OCI-LY7 (cell line): ENCODE measurements around the gene GNRH2. TPM values are rescaled to one million over a fixed set of nuclear protein-coding genes. Genes with fewer than 3 reads are reported as not detected.

ENCODE experiments used
- Bru-seq: library from RNA; stranded (reverse); fragments of 400-500 nt; gene quantifications from one replicate; lab custom pipeline; 2021; lab: Mats Ljungman, UMichigan
- BruChase-seq, 2 experiments: library from RNA; stranded (reverse); fragments of 400-500 nt; gene quantifications; one replicate each; lab custom pipeline; 2021; lab: Mats Ljungman, UMichigan
- BruUV-seq: library from RNA; stranded (reverse); fragments of 400-500 nt; replicated peaks from 2 replicates; lab custom pipeline; 2021; lab: Mats Ljungman, UMichigan
- CTCF ChIA-PET: fragments of 300-600 bp; sonication (Branson Sonifier 250); formaldehyde crosslinking; loops from one replicate; lab custom pipeline; 2022; ENCODE audit warnings: antibody characterized with exemption; ENCODE audit not compliant: unreplicated experiment; lab: Charles Lee
- POLR2A ChIA-PET: fragments of 300-600 bp; sonication (Branson Sonifier 250); formaldehyde crosslinking; loops from one replicate; lab custom pipeline; 2022; ENCODE audit warnings: antibody characterized with exemption; lab: Charles Lee
- DNase-seq: peaks from one replicate; pipeline ENCODE4 v3.0.0-alpha.2; 2015; ENCODE audit warnings: low spot score
- H2AFZ ChIP-seq: fragments of 200-600 bp; sonication (generic), shearing (Covaris generic); 2 replicates; pipeline ENCODE4 v1.6.1; 2014; ENCODE audit warnings: mild to moderate bottlenecking, antibody characterized with exemption, low read length, moderate library complexity
- H3K27ac ChIP-seq: fragments of 200-600 bp; sonication (generic); 2 replicates; pipeline ENCODE4 v1.5.1; 2014; ENCODE audit warnings: mixed run types, low read depth, mild to moderate bottlenecking, moderate library complexity, low read length, inconsistent platforms; ENCODE audit not compliant: poor library complexity, severe bottlenecking
- H3K36me3 ChIP-seq: fragments of 200-600 bp; sonication (generic); 2 replicates; pipeline ENCODE4 v1.6.1; 2014; ENCODE audit warnings: mild to moderate bottlenecking, antibody characterized with exemption, low read length, moderate library complexity, mixed read lengths; ENCODE audit not compliant: insufficient read depth
- H3K4me1 ChIP-seq: fragments of 200-600 bp; sonication (generic); 2 replicates; pipeline ENCODE4 v1.5.1; 2014; ENCODE audit warnings: mild to moderate bottlenecking, low read length; ENCODE audit not compliant: insufficient read depth, poor library complexity, severe bottlenecking
- H3K4me2 ChIP-seq: fragments of 200-600 bp; sonication (generic); 2 replicates; pipeline ENCODE4 v1.6.1; 2014; ENCODE audit warnings: mild to moderate bottlenecking, low read length
- H3K4me3 ChIP-seq: fragments of 200-600 bp; sonication (generic); 2 replicates; pipeline ENCODE4 v1.5.1; 2014; ENCODE audit warnings: mild to moderate bottlenecking, low read depth, low read length; ENCODE audit not compliant: poor library complexity, severe bottlenecking
- H3K79me2 ChIP-seq: fragments of 200-600 bp; sonication (generic); 2 replicates; pipeline ENCODE4 v1.6.1; 2016; ENCODE audit warnings: low read depth, mild to moderate bottlenecking, low read length, moderate library complexity, mixed read lengths; ENCODE audit not compliant: insufficient read depth
- H3K9me2 ChIP-seq: fragments of 200-600 bp; sonication (generic); 2 replicates; pipeline ENCODE4 v1.6.1; 2016; ENCODE audit warnings: mild to moderate bottlenecking, low read length, mixed read lengths; ENCODE audit not compliant: insufficient read depth
- H3K9me3 ChIP-seq: fragments of 200-600 bp; sonication (generic); 2 replicates; pipeline ENCODE4 v1.6.1; 2014; ENCODE audit warnings: mild to moderate bottlenecking, mixed run types, low read length, mixed read lengths
- H4K20me1 ChIP-seq: fragments of 200-600 bp; sonication (generic); 2 replicates; pipeline ENCODE4 v1.6.1; 2014; ENCODE audit warnings: mild to moderate bottlenecking, antibody characterized with exemption, low read length, moderate library complexity, mixed read lengths; ENCODE audit not compliant: insufficient read depth
- CTCF ChIP-seq: fragments of 200-600 bp; sonication (generic); conservative IDR thresholded peaks from 2 replicates; pipeline ENCODE4 v1.5.1; 2014; ENCODE audit warnings: mild to moderate bottlenecking, antibody characterized with exemption, low read length, moderate library complexity, mixed read lengths
- EZH2phosphoT487 ChIP-seq: fragments of 200-600 bp; sonication (generic); IDR thresholded peaks from 2 replicates; pipeline ENCODE4 v1.6.1; 2018; ENCODE audit warnings: low read depth, borderline replicate concordance, mild to moderate bottlenecking, mixed run types, antibody characterized with exemption, low read length, moderate library complexity, mixed read lengths
- intact Hi-C: fragments of 100-400 bp; cut with micrococcal nuclease; formaldehyde crosslinking; loops from one replicate; pipeline ENCODE4 v1.10.0; 2022; ENCODE audit not compliant: unreplicated experiment
- long read RNA-seq: library from polyadenylated mRNA; stranded (forward); transcript quantifications from one replicate; pipeline ENCODE4 v2.0.0, GENCODE V29; 2022
- total RNA-seq, 2 experiments: library from RNA; depleted of rRNA in 1 of 2; stranded (reverse); fragments of >200 nt in 1 of 2; shearing (Covaris generic) in 1 of 2; gene quantifications; 2 replicates each; pipeline ENCODE4 v1.2.3, GENCODE V29; 2014 to 2022

Gene GNRH2, protein sequence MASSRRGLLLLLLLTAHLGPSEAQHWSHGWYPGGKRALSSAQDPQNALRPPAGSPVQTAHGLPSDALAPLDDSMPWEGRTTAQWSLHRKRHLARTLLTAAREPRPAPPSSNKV
- 0.44 and 0.98 TPM in 2 replicates for total RNA-seq (2014; rRNA removed; shearing (Covaris generic))
- total RNA-seq (2022): 0.61 and 1.1 TPM in 2 replicates
- Bru-seq, nascent RNA: percentile 44 among the genes with signal in this experiment
- percentile 48 among the genes with signal in this experiment for BruChase-seq, experiment 1, labeled RNA remaining after a 6-hour chase
- BruChase-seq, experiment 2, labeled RNA remaining after a 2-hour chase: percentile 46 among the genes with signal in this experiment
- long read RNA-seq: 0 reads

DNA sequence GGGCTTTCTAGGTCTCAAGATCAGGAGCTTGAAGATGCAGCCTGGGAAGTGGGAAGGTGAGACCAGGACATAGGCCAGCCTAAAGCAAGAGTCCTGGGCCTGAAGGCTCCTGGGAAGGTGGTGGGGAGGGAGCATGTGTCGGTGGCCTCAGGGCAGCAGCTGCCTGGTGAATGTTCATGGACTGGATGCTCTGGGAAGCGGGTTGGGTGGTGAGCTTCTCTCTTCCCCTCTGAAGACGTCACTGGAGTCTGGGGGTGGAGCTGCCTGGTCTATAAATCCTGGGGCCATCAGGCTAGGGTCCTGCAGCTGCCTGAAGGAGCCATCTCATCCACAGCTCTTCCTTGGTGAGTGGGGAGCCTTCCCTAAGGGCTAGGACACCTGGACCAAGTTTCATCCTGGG lies at the start of gene GNRH2:
Gene GNRH2 (plus strand): TSS at position 301 of the 400 bp plus-strand sequence. CDS start 793 bp downstream, outside the sequence.
- CTCF ChIA-PET: no interaction called here
- no peak within 1 kb of the TSS for H3K27ac ChIP-seq

GRCh38 chr20:2995796-2996195 lies 47.6 kb upstream of the GNRH2 start:
- intact Hi-C loops: no loop called here
- H3K27ac ChIP-seq: no peak overlapping the region
- no peak overlapping the region for H3K4me2 ChIP-seq
- POLR2A ChIA-PET: no interaction called here
- peaks cover 46% of the 10 kb centered on the region for H3K36me3 ChIP-seq
- BruUV-seq: no TSS peak
- CTCF ChIA-PET: no interaction called here
- no peaks in the 10 kb centered on the region for H3K9me3 ChIP-seq
- no peaks in the 10 kb centered on the region for H4K20me1 ChIP-seq
- no peaks in the 10 kb centered on the region for H3K9me2 ChIP-seq
- H3K4me1 ChIP-seq: no peaks in the 10 kb centered on the region
- no peak for TF ChIP-seq CTCF
- TF ChIP-seq EZH2phosphoT487: no peak
- no peak overlapping the region for H3K4me3 ChIP-seq
- H2AFZ ChIP-seq: no peak overlapping the region
- H3K79me2 ChIP-seq: no peaks in the 10 kb centered on the region
- DNase-seq: no peak

More for the DNA sequence above, at the start of gene GNRH2:
- H3K9me2 ChIP-seq: no peaks in the 10 kb centered on the region
- H2AFZ ChIP-seq: no peak within 1 kb of the TSS
- H3K4me3 ChIP-seq: no peak within 1 kb of the TSS
- peaks cover 23% of the 10 kb centered on the region for H3K36me3 ChIP-seq
- intact Hi-C loops: no loop called here
- POLR2A ChIA-PET: no interaction called here
- H3K4me2 ChIP-seq: no peak within 1 kb of the TSS
- DNase-seq: no peak
- TF ChIP-seq CTCF (no peak), EZH2phosphoT487 (no peak)
- BruUV-seq: no TSS peak
- no peaks in the 10 kb centered on the region for H3K9me3 ChIP-seq
- peaks cover 13% of the 10 kb centered on the region for H3K4me1 ChIP-seq
- H3K79me2 ChIP-seq: peaks cover 14% of the 10 kb centered on the region
- no peaks in the 10 kb centered on the region for H4K20me1 ChIP-seq

GRCh38 chr20:2998728-2999127 lies 44.7 kb upstream of the GNRH2 start:
- POLR2A ChIA-PET: no interaction called here
- no peak overlapping the region for H3K27ac ChIP-seq
- intact Hi-C loops: no loop called here
- TF ChIP-seq CTCF (no peak), EZH2phosphoT487 (no peak)
- BruUV-seq: no TSS peak
- no peak overlapping the region for H2AFZ ChIP-seq
- H3K9me3 ChIP-seq: no peaks in the 10 kb centered on the region
- H3K36me3 ChIP-seq: peaks cover 22% of the 10 kb centered on the region; the same call in 1 of the 2 replicates
- H3K9me2 ChIP-seq: no peaks in the 10 kb centered on the region
- no peaks in the 10 kb centered on the region for H3K4me1 ChIP-seq
- CTCF ChIA-PET: no interaction called here
- no peaks in the 10 kb centered on the region for H4K20me1 ChIP-seq
- no peak overlapping the region for H3K4me2 ChIP-seq
- H3K4me3 ChIP-seq: no peak overlapping the region
- H3K79me2 ChIP-seq: no peaks in the 10 kb centered on the region
- DNase-seq: no peak
